Psoas muscle (tissue), 8 donors: Measurements from ENCODE around the gene KCNAB1. TPM values are rescaled to one million over a fixed set of nuclear protein-coding genes. Genes with fewer than 3 reads are reported as not detected.

Source experiments
- ATAC-seq, 4 donors: fragments of 200-7000 bp; cut with Tn5 transposase; one replicate each; pipeline ENCODE4 v1.9.1; 2020; ENCODE audit warnings: moderate library complexity in 3 of 4, mild to moderate bottlenecking in 2 of 4
- DNase-seq, 2 donors: peaks; one replicate each; pipeline ENCODE4 v3.0.0-alpha.2; 2020
- H3K27ac ChIP-seq: fragments of 200-600 bp; one replicate; pipeline ENCODE4 v1.8.0; 2022
- H3K27me3 ChIP-seq, 3 donors: fragments of 200-600 bp in 1 of 3; one replicate each; pipeline versions ENCODE4 v1.6.1 to v1.8.0; 2013 to 2022; ENCODE audit warnings: low read length in 2 of 3, mild to moderate bottlenecking in 2 of 3, moderate library complexity in 1 of 3; ENCODE audit not compliant: insufficient read depth in 3 of 3
- H3K36me3 ChIP-seq, 2 donors: fragments of 200-600 bp in 1 of 2; one replicate each; pipeline versions ENCODE4 v1.6.1 to v1.8.0; 2013 to 2022; ENCODE audit warnings: low read depth in 1 of 2, mild to moderate bottlenecking in 1 of 2, moderate library complexity in 1 of 2; ENCODE audit not compliant: insufficient read depth in 1 of 2
- H3K4me1 ChIP-seq: fragments of 200-600 bp; one replicate; pipeline ENCODE4 v1.8.0; 2022
- H3K4me3 ChIP-seq: fragments of 200-600 bp; one replicate; pipeline ENCODE4 v1.8.0; 2022; ENCODE audit warnings: mild to moderate bottlenecking
- H3K9me3 ChIP-seq: fragments of 200-600 bp; one replicate; pipeline ENCODE4 v1.8.0; 2022
- WGBS, 3 donors: extraction: QIAGEN DNeasy Blood & Tissue Kit; methylation state at CpG; one replicate each; pipeline versions ENCODE4 v1.1.6 to v1.1.7; 2013; 5-methylcytosine and 5-hydroxymethylcytosine counted together
- intact Hi-C, 2 donors: fragments of 100-400 bp; cut with DNase I; formaldehyde crosslinking; loops; one replicate each; pipeline versions ENCODE4 v1.11.0 to v1.14.2; 2022
- polyA plus RNA-seq, 3 donors: library from polyadenylated mRNA; stranded (reverse); fragments of 200-250 nt; gene quantifications; one replicate each; pipeline ENCODE4 v1.2.3, GENCODE V29; 2013
- total RNA-seq, 4 donors: library from RNA; stranded (reverse); fragmentation: NEBNext Ultra II Directional in 2 of 4; extraction: Animal tissue kit (Norgen Biotek cat#: 25700) in 2 of 4; gene quantifications; one replicate each; pipeline versions ENCODE4 v1.2.1 to v1.2.4, GENCODE V29; 2021 to 2023
- TF ChIP-seq, protein P1 (sequence below): fragments of 200-600 bp; IDR thresholded peaks from one replicate; pipeline ENCODE4 v1.8.0; 2022; ENCODE audit warnings: antibody characterized with exemption
- donor health status: healthy with polysubstance abuse.
- donor health status: DM: no; HTN: no; CAD: no; lungs with moderate emphysema.
- donor health status: Bipolar disorder and iron deficiency.
- donor health status: healthy.
- donor health status: DM: yes; HTN: yes; CAD: no.
- donor health status: DM: no; HTN: no; CAD: no.
- donor health status: DM: no; HTN: no; CAD: no.
- donor health status: DM: yes; HTN: yes; CAD: no.

KCNAB1 gene
- total and polyA plus RNA-seq, 7 donors, result 0.66 to 3.1 (median 0.91) TPM

DNA sequence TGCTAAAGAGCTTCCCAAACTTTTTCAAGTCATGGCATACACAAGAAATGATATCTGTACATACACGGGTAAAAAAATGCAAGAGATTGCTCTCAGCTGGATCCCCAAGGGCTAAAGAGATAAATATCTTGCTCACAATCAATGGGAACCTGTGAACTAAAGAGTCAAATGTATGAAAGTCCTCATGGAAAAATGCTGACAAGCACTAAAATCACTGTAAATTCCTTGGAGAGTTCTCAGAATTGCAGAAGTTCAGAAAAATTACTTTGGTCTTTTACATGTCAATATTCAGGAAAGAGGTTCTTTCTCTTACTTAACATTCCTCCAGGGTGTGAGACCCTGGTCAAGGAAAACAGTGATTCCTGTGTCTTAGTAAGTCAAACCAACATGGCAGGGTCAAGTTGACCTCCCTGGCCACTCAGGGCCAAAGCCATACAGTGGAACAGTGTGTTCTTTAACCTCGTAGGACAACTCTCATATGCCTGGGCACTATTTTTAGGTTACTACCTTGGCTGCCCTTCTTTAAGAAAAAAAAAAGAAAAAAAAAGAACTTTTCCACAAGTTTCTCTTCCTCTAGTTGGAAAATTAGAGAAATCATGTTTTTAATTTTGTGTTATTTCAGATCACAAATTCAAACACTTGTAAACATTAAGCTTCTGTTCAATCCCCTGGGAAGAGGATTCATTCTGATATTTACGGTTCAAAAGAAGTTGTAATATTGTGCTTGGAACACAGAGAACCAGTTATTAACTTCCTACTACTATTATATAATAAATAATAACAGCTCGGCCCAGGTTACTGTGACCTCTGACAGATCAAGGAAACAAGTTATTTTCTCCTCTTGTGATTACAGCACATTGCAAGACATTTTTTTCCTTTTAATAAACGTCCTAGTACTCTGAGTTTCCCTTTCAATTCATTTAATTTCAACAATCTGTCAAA is 422.0 kb downstream of the KCNAB1 start:
- H3K4me1 ChIP-seq, result peaks cover 22% of the 10 kb centered on the region
- ATAC-seq (peak in 2 of 4 donors; percentile 64 to 77), DNase-seq (no peak)
- intact Hi-C loops, result loop anchor here in 1 of 2 donors (10.0 kb wide), 1 partner anchor 272 kb away; no protein-coding TSS in a partner anchor
- no peaks in the 10 kb centered on the region for H3K9me3 ChIP-seq
- TF ChIP-seq, protein P1, sequence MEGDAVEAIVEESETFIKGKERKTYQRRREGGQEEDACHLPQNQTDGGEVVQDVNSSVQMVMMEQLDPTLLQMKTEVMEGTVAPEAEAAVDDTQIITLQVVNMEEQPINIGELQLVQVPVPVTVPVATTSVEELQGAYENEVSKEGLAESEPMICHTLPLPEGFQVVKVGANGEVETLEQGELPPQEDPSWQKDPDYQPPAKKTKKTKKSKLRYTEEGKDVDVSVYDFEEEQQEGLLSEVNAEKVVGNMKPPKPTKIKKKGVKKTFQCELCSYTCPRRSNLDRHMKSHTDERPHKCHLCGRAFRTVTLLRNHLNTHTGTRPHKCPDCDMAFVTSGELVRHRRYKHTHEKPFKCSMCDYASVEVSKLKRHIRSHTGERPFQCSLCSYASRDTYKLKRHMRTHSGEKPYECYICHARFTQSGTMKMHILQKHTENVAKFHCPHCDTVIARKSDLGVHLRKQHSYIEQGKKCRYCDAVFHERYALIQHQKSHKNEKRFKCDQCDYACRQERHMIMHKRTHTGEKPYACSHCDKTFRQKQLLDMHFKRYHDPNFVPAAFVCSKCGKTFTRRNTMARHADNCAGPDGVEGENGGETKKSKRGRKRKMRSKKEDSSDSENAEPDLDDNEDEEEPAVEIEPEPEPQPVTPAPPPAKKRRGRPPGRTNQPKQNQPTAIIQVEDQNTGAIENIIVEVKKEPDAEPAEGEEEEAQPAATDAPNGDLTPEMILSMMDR, result no peak
- no peak overlapping the region for H3K4me3 ChIP-seq
- WGBS, 3 donors, result 19 to 41% (median 22%) methylated on average over 5 of the region's 5 CpGs
- H3K27ac ChIP-seq, result peak overlapping the region; percentile 33
- peaks cover 9 to 84% of the 10 kb centered on the region in 2 donors for H3K36me3 ChIP-seq
- H3K27me3 ChIP-seq, result no peaks in the 10 kb centered on the region

DNA sequence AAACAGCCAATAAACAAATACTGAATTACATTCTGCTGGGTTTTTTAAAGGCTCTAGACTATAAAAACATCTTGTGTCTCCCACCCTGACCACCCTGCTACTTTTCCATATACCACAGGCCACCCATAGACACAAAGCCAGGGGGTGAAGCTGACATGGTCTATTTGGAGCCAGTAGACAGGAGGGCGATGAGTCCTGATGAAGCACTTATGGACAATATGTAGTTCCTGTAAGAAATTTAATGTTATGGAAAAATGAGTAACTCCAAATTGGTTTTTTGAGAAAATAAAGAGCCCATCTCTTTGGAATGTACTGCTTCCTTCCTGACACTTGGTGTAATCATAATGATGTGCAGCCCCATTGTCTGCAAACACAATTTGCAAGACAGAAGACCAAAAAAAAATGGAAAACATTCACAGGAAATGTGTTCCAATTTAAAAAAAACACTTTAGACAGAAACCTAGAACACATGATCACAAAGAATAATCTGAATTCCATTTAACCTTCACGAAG is 422.7 kb downstream of the KCNAB1 start:
- Histone ChIP-seq H3K4me3 (no peak overlapping the region), H3K27ac (peak overlapping the region; percentile 33), H3K36me3 (peaks cover 9 to 86% of the 10 kb centered on the region in 2 donors), H3K9me3 (no peaks in the 10 kb centered on the region), H3K4me1 (peaks cover 29% of the 10 kb centered on the region), H3K27me3 (no peaks in the 10 kb centered on the region)
- 67 to 83% (median 75%) methylated on average over 2 of the region's 2 CpGs for WGBS, 3 donors
- no peak for DNase-seq
- intact Hi-C loops, result loop anchor here in 1 of 2 donors (10.0 kb wide), 1 partner anchor 272 kb away; no protein-coding TSS in a partner anchor
- TF ChIP-seq, protein P1, result no peak
- no peak for ATAC-seq

DNA sequence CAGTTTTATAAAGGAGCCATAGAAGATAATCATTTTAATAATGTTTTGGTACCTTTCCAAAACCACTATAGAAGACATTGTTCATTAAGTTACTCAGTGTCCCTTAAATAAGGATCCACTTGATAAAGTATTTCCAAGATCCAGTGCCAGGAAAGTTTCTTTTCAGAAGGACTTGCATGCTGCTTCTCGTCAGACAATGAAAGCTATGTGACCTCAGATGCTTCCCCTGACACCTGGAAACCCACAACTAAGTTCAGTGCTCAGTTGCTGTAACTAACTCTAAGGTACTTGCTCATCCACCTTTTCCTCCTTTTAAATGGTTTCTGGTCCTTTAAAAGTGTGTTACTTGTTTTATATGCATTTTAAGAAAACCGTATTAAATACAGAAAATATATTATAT is 427.3 kb downstream of the KCNAB1 start:
- DNase-seq (no peak), ATAC-seq (no peak)
- peaks cover 50% of the 10 kb centered on the region for H3K4me1 ChIP-seq
- H3K27me3 ChIP-seq, result no peaks in the 10 kb centered on the region
- 26 to 38% (median 36%) methylated on average over 2 of the region's 2 CpGs for WGBS, 3 donors
- intact Hi-C loops, result loop anchor here in 1 of 2 donors (10.0 kb wide), 1 partner anchor 267 kb away; no protein-coding TSS in a partner anchor
- TF ChIP-seq, protein P1, result no peak
- H3K4me3 ChIP-seq, result no peak overlapping the region
- H3K9me3 ChIP-seq, result no peaks in the 10 kb centered on the region
- H3K27ac ChIP-seq, result no peak overlapping the region
- peaks cover 6 to 97% of the 10 kb centered on the region in 2 donors for H3K36me3 ChIP-seq

DNA sequence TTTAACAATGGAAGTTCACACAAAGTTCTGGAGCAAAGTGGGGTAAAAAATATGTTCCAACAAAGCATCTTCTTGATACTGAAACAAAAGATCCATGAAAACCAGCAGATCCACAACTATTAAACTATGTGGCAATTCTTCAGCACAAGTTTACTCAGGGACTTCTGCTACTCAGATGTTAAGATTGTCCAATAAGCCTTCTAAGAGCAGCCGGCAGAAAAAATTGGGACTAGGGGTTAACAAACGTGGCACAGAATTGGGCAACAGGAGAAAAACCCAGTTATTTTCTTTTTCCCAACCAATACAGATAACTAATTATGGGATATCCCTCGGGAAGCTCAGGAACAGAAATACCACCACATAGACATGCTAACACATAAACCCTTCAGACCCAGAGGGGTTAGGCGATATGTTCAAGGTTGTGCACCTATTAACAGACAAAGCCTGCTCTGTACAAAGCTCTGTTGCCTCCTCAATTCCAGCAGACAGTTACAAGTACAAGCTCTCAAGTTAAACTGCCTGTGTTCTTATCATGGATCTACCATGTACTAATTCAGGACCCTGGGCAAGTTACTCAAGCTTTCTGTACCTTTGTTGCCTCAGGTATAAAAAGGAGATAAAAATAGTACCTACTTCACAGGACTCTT is 427.8 kb downstream of the KCNAB1 start:
- WGBS, 3 donors, result 78 to 89% (median 82%) methylated on average over 4 of the region's 4 CpGs

More for the DNA sequence above, 427.8 kb downstream of the KCNAB1 start:
- H3K9me3 ChIP-seq, result no peaks in the 10 kb centered on the region
- intact Hi-C loops, result loop anchor here in 1 of 2 donors (10.0 kb wide), 1 partner anchor 267 kb away; no protein-coding TSS in a partner anchor
- peaks cover 50% of the 10 kb centered on the region for H3K4me1 ChIP-seq
- no peak overlapping the region for H3K27ac ChIP-seq
- DNase-seq, result no peak
- no peaks in the 10 kb centered on the region for H3K27me3 ChIP-seq
- no peak for ATAC-seq
- H3K4me3 ChIP-seq, result no peak overlapping the region
- H3K36me3 ChIP-seq, result peaks cover 4 to 97% of the 10 kb centered on the region in 2 donors
- TF ChIP-seq, protein P1, result no peak
